Forelimb muscle (tissue), 1 donor: ENCODE results near the gene KCTD20. TPM values are rescaled to one million over a fixed set of nuclear protein-coding genes. Genes with fewer than 3 reads are reported as not detected.

Experiments
- DNase-seq: peaks from one replicate; pipeline ENCODE4 v3.0.0-alpha.2; 2013; ENCODE audit warnings: low read depth
- polyA plus RNA-seq: library from polyadenylated mRNA; unstranded; fragments of 120-200 nt; gene quantifications from one replicate; pipeline ENCODE4 v1.2.1, GENCODE V29; 2013; ENCODE audit not compliant: insufficient read length

KCTD20 gene
- polyA plus RNA-seq, 1 donor = 38.6 TPM

GRCh38 chr6:36492092-36492491 is 49.3 kb downstream of the KCTD20 start:
- DNase-seq = no peak

GRCh38 chr6:36492621-36493020 is 49.8 kb downstream of the KCTD20 start:
- no peak for DNase-seq

GRCh38 chr6:36493319-36493718 is 50.5 kb downstream of the KCTD20 start:
- no peak for DNase-seq

- DNase-seq = no peak
Measured at GRCh38 chr6:36493859-36494258, 51.1 kb downstream of the KCTD20 start.

- DNase-seq = no peak
Measured at GRCh38 chr6:36495086-36495485, 52.3 kb downstream of the KCTD20 start.

- no peak for DNase-seq
Measured at GRCh38 chr6:36499918-36500317, 57.1 kb downstream of the KCTD20 start.

- DNase-seq = no peak
Measured at GRCh38 chr6:36501686-36502085, 58.9 kb downstream of the KCTD20 start.

GRCh38 chr6:36504181-36504580 is 61.4 kb downstream of the KCTD20 start:
- DNase-seq = no peak

GRCh38 chr6:36504982-36505381 is 62.2 kb downstream of the KCTD20 start:
- no peak for DNase-seq

GRCh38 chr6:36505744-36506534 is 63.1 kb downstream of the KCTD20 start:
- DNase-seq = no peak

GRCh38 chr6:36506611-36507010 is 63.8 kb downstream of the KCTD20 start:
- no peak for DNase-seq

GRCh38 chr6:36508532-36508931 is 65.7 kb downstream of the KCTD20 start:
- no peak for DNase-seq

GRCh38 chr6:36510365-36510764 is 67.6 kb downstream of the KCTD20 start:
- DNase-seq = no peak

- DNase-seq = no peak
Measured at GRCh38 chr6:36514554-36515456, 72.0 kb downstream of the KCTD20 start.

GRCh38 chr6:36515844-36516243 is 73.0 kb downstream of the KCTD20 start:
- DNase-seq = no peak

- DNase-seq = no peak
Measured at GRCh38 chr6:36516559-36516958, 73.8 kb downstream of the KCTD20 start.

- DNase-seq = no peak
Measured at GRCh38 chr6:36516988-36517387, 74.2 kb downstream of the KCTD20 start.

- no peak for DNase-seq
Measured at GRCh38 chr6:36517408-36517807, 74.6 kb downstream of the KCTD20 start.

GRCh38 chr6:36519352-36519751 is 76.6 kb downstream of the KCTD20 start:
- no peak for DNase-seq

- no peak for DNase-seq
Measured at GRCh38 chr6:36523451-36523850, 80.7 kb downstream of the KCTD20 start.

- DNase-seq = no peak
Measured at GRCh38 chr6:36523936-36524499, 81.2 kb downstream of the KCTD20 start.

- no peak for DNase-seq
Measured at GRCh38 chr6:36524871-36525270, 82.1 kb downstream of the KCTD20 start.

- no peak for DNase-seq
Measured at GRCh38 chr6:36525346-36525745, 82.5 kb downstream of the KCTD20 start.
